Right atrium auricular region (tissue), 2 donors: ENCODE measurements around the gene RHOB. TPM values are rescaled to one million over a fixed set of nuclear protein-coding genes. Genes with fewer than 3 reads are reported as not detected.
"Not testable (repeated sequence)": the region's sequence is repeated elsewhere in the genome, so short reads cannot be mapped to it uniquely, and the experiment has no call there.

Experiments
- DNase-seq: peaks from one replicate; pipeline ENCODE4 v3.0.0-alpha.2; 2019; ENCODE audit warnings: low spot score
- H3K27ac ChIP-seq, 2 donors: fragments of 200-600 bp; sonication (generic); 1 replicate in 1 of 2; 2 replicates in 1 of 2; pipeline ENCODE4 v1.5.1; 2016 to 2019
- H3K27me3 ChIP-seq, 2 donors: fragments of 200-600 bp; sonication (generic); one replicate each; pipeline versions ENCODE4 v1.5.1 to v1.6.0; 2017 to 2019
- H3K36me3 ChIP-seq: fragments of 200-600 bp; sonication (generic); one replicate; pipeline ENCODE4 v1.5.1; 2016
- H3K4me1 ChIP-seq, 2 donors: fragments of 200-600 bp; sonication (generic); one replicate each; pipeline versions ENCODE4 v1.5.1 to v1.6.0; 2017 to 2019
- H3K4me3 ChIP-seq, 2 donors: fragments of 200-600 bp; sonication (generic); 1 replicate in 1 of 2; 2 replicates in 1 of 2; pipeline ENCODE4 v1.5.1; 2017 to 2019; ENCODE audit warnings: mild to moderate bottlenecking in 1 of 2, moderate library complexity in 1 of 2
- H3K9me3 ChIP-seq, 2 donors: fragments of 200-600 bp; sonication (generic); one replicate each; pipeline ENCODE4 v1.5.1; 2019
- CTCF ChIP-seq, 2 donors: fragments of 200-600 bp; sonication (generic); IDR thresholded peaks; one replicate each; pipeline ENCODE4 v1.5.1; 2019; ENCODE audit warnings: antibody characterized with exemption in 2 of 2
- total RNA-seq, 2 donors: library from RNA; depleted of rRNA; stranded (reverse); fragments of >200 nt; gene quantifications; one replicate each; pipeline ENCODE4 v1.1.0, GENCODE V29; 2016

The RHOB gene
- total RNA-seq, 2 donors from 2014 or later: 471 to 664 TPM

- Histone ChIP-seq H3K4me3 (no peak overlapping the region), H3K27ac (no peak overlapping the region), H3K27me3 (no peaks in the 10 kb centered on the region), H3K36me3 (no peaks in the 10 kb centered on the region), H3K4me1 (peaks cover 0 to 19% of the 10 kb centered on the region in 2 donors), H3K9me3 (no peaks in the 10 kb centered on the region)
- no peak for TF ChIP-seq CTCF (IDR thresholded peaks at IDR 0.05)
- no peak for DNase-seq
Measured at GRCh38 chr2:20434588-20435294, 12.1 kb upstream of the RHOB start.

- DNase-seq: peak; percentile 46
- not testable (repeated sequence) for H3K4me3 ChIP-seq, H3K27ac ChIP-seq, H3K27me3 ChIP-seq, H3K9me3 ChIP-seq, H3K36me3 ChIP-seq
- peaks cover 0 to 13% of the 10 kb centered on the region in 2 donors for H3K4me1 ChIP-seq
Measured at GRCh38 chr2:20435456-20435855, 11.4 kb upstream of the RHOB start.

DNA sequence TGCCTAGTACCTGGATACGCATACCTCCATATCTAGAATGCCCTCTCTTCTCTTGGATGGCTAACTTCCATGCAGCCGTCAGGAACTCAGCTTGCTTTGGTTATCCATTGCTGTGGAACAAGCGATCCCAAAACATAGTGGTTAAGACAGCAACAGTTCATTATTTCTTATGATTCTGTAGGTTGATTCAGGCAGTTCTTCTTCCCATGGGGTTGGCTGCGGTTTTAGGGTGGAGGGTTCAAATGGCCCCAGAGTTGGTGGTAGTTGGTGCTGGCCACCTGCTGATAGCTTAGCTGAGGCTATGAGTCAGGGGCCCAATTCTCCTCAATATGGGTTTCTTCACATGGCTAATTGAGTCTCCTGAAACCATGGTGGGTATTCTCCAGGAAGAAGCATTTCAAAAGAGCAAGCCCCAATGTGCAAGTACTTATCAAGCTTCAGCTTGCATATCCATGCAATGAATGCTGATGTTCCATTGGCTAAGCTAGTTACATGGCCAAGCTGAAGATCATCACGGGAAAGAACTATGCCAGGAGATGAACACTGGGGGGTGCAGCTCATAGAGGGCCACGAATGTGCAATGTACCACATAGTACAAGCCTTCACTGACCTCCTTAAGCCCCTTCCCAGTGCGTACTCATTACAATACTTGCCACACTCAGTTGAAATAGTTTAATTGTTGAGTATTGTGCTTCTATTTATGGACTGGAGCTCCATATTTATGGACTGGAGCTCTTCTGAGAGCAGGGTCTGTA, 10.0 kb upstream of the RHOB start:
- no peak overlapping the region for H3K27ac ChIP-seq
- no peak for TF ChIP-seq CTCF (IDR thresholded peaks at IDR 0.05)
- no peaks in the 10 kb centered on the region for H3K27me3 ChIP-seq
- no peak overlapping the region for H3K4me3 ChIP-seq
- peak; percentile 42 for DNase-seq
- no peaks in the 10 kb centered on the region for H3K36me3 ChIP-seq
- H3K4me1 ChIP-seq: peaks cover 0 to 13% of the 10 kb centered on the region in 2 donors
- no peaks in the 10 kb centered on the region for H3K9me3 ChIP-seq

DNA sequence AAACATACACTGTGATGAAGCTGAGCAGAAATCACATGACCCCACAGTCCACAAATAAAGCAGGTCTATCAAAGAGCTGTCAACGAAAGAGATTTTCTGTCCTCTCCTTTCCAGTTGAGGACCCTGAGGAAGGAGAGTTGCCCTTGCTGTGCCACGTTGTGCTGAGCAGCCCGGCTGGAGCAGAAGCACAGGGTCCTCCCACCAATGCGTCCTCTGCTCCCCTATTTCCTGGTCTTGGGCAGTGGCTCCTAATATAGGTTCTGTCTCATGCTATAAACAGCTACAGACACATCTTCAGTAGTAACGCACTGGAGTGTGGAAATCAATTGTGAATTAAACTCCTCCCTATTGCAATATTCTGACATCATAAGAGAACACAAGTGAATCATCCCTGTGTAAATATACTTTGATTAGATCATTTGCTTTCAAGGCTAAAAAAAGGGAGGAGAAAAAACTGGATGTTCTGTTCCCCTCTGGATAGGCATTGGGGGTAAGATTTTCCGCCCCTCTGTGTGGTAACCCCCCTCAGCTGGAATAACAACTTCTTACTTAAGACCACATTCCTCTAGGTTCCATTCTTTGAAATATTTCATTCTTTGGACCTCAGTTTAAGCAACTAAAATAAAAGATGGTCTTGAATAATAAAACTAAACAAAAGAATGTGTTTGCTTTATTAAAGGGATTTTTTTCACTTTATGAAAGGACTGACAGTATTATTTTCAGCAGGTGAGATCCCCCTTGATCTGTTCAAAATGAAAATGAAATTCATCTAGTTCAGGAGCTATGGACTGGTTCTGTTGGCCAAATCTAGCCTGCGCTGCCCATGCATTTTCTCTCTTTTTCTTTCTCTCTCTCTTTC, 8.3 kb upstream of the RHOB start:
- Histone ChIP-seq H3K27me3 (no peaks in the 10 kb centered on the region), H3K4me1 (peaks cover 0 to 17% of the 10 kb centered on the region in 2 donors), H3K9me3 (no peaks in the 10 kb centered on the region), H3K4me3 (no peak overlapping the region), H3K27ac (peak overlapping the region; percentile 59 to 75), H3K36me3 (no peaks in the 10 kb centered on the region)
- peak; percentile 82 for DNase-seq
- TF ChIP-seq CTCF (IDR thresholded peaks at IDR 0.05): no peak

GRCh38 chr2:20439193-20439475, 7.7 kb upstream of the RHOB start:
- H3K9me3 ChIP-seq: no peaks in the 10 kb centered on the region
- no peaks in the 10 kb centered on the region for H3K36me3 ChIP-seq
- peak overlapping the region; percentile 59 to 75 for H3K27ac ChIP-seq
- H3K4me3 ChIP-seq: no peak overlapping the region
- H3K27me3 ChIP-seq: no peaks in the 10 kb centered on the region
- TF ChIP-seq CTCF (IDR thresholded peaks at IDR 0.05): no peak
- H3K4me1 ChIP-seq: peaks cover 0 to 22% of the 10 kb centered on the region in 2 donors
- DNase-seq: peak; percentile 59

DNA sequence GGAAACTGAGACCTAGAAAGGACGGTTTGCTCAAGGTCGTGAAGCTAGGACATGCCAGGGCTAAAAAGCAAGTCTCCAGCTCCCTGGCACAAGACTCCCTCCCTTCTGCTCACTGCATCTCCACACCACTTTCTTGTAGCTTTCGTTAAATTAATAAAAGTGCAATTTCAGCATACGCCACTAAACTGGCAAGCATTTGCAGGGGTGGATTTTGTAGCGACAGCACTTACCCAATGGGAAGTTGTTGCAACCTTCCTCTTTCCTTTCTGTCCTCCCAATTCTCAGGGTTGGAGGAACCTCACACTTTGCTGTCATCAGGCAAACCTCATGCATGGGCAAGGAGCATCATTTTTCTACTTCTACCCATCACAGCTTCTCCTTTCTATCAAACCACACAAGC, 7.4 kb upstream of the RHOB start:
- Histone ChIP-seq H3K36me3 (no peaks in the 10 kb centered on the region), H3K4me3 (no peak overlapping the region), H3K27ac (peak overlapping the region; percentile 59 to 75), H3K9me3 (no peaks in the 10 kb centered on the region), H3K4me1 (peaks cover 0 to 24% of the 10 kb centered on the region in 2 donors), H3K27me3 (no peaks in the 10 kb centered on the region)
- no peak for TF ChIP-seq CTCF (IDR thresholded peaks at IDR 0.05)
- DNase-seq: peak; percentile 59
